HEK293 (cell line): ENCODE results near the gene GLCE.
A peak's percentile ranks its signal among the peaks of the same experiment; 100 is the strongest.

Experiments used
- CTCF ChIA-PET: fragments of 350-600 bp; formaldehyde crosslinking; extraction: SDS; loops from one replicate; lab custom pipeline; 2021; ENCODE audit warnings: antibody characterized with exemption; lab: Yijun Ruan, JAX
- POLR2A ChIA-PET: fragments of 300-600 bp; formaldehyde crosslinking; extraction: SDS; loops from one replicate; lab custom pipeline; 2020; ENCODE audit warnings: antibody characterized with exemption, inconsistent platforms; lab: Yijun Ruan, JAX
- H3K27ac ChIP-seq: fragments of 200-500 bp; sonication (Bioruptor generic); 2 replicates; pipeline ENCODE4 v1.5.1; 2014; ENCODE audit warnings: low read depth, low read length, control low read depth, inconsistent platforms; ENCODE audit errors: extremely low read depth
- H3K36me3 ChIP-seq, 2 experiments: fragments of 200-500 bp in 1 of 2; sonication (Bioruptor generic) in 1 of 2; 1 replicate in 1 of 2; 2 replicates in 1 of 2; pipeline ENCODE4 v1.5.1; 2014 to 2017; ENCODE audit warnings: inconsistent platforms in 2 of 2, low read length in 2 of 2; ENCODE audit not compliant: control insufficient read depth in 2 of 2, insufficient read depth in 1 of 2
- H3K4me1 ChIP-seq: fragments of 200-500 bp; sonication (Bioruptor generic); 2 replicates; pipeline ENCODE4 v1.5.1; 2014; ENCODE audit warnings: mild to moderate bottlenecking, low read length, inconsistent platforms; ENCODE audit not compliant: control insufficient read depth, insufficient read depth
- H3K4me3 ChIP-seq: 2 replicates; pipeline ENCODE4 v1.5.1; 2011; ENCODE audit warnings: low read depth, mild to moderate bottlenecking, control low read depth, low read length, moderate library complexity
- H3K9me3 ChIP-seq: fragments of 200-500 bp; sonication (Bioruptor generic); 2 replicates; pipeline ENCODE4 v1.5.1; 2014; ENCODE audit warnings: low read depth, low read length, inconsistent platforms; ENCODE audit not compliant: control insufficient read depth, insufficient read depth
- EGR2 ChIP-seq: fragments of 450-650 bp; formaldehyde crosslinking; IDR thresholded peaks from 2 replicates; pipeline ENCODE4 v1.5.1; 2016; ENCODE audit warnings: low read depth, missing biosample characterization, missing genetic modification characterization
- ELK4 ChIP-seq: IDR thresholded peaks from 2 replicates; pipeline ENCODE4 v1.6.1; 2011; ENCODE audit warnings: mild to moderate bottlenecking, low read depth, low read length, borderline replicate concordance
- GLIS1 ChIP-seq: fragments of 450-650 bp; formaldehyde crosslinking; IDR thresholded peaks from 2 replicates; pipeline ENCODE4 v1.5.1; 2016; ENCODE audit warnings: missing biosample characterization, missing genetic modification characterization
- GLIS2 ChIP-seq: fragments of 450-650 bp; formaldehyde crosslinking; IDR thresholded peaks from 2 replicates; pipeline ENCODE4 v1.5.1; 2016; ENCODE audit warnings: missing biosample characterization, missing genetic modification characterization
- HOXD13 ChIP-seq: sonication (generic); formaldehyde crosslinking; IDR thresholded peaks from 2 replicates; pipeline ENCODE4 v1.8.0; 2022; ENCODE audit warnings: missing genetic modification reagents, borderline replicate concordance
- KLF1 ChIP-seq: fragments of 450-650 bp; formaldehyde crosslinking; IDR thresholded peaks from 2 replicates; pipeline ENCODE4 v1.5.1; 2016; ENCODE audit warnings: missing biosample characterization, missing genetic modification characterization
- KLF9 ChIP-seq: fragments of 450-650 bp; formaldehyde crosslinking; IDR thresholded peaks from 2 replicates; pipeline ENCODE4 v1.5.1; 2016; ENCODE audit warnings: missing biosample characterization, missing genetic modification characterization, low read depth
- SALL2 ChIP-seq: fragments of 450-650 bp; formaldehyde crosslinking; IDR thresholded peaks from 2 replicates; pipeline ENCODE4 v1.5.0; 2017; ENCODE audit warnings: missing biosample characterization, mild to moderate bottlenecking, missing genetic modification characterization, borderline replicate concordance
- SP3 ChIP-seq: fragments of 450-650 bp; formaldehyde crosslinking; IDR thresholded peaks from 2 replicates; pipeline ENCODE4 v1.5.1; 2016; ENCODE audit warnings: missing biosample characterization, missing genetic modification characterization
- TRIM28 ChIP-seq: IDR thresholded peaks from 2 replicates; pipeline ENCODE4 v1.6.1; 2011; ENCODE audit warnings: low read length, control low read depth, borderline replicate concordance
- ZBTB17 ChIP-seq: fragments of 450-650 bp; formaldehyde crosslinking; IDR thresholded peaks from 2 replicates; pipeline ENCODE4 v1.5.1; 2016; ENCODE audit warnings: missing biosample characterization, missing genetic modification characterization
- ZBTB20 ChIP-seq: fragments of 450-650 bp; formaldehyde crosslinking; IDR thresholded peaks from 2 replicates; pipeline ENCODE4 v1.5.1; 2016; ENCODE audit warnings: missing biosample characterization, missing genetic modification characterization
- ZBTB21 ChIP-seq: fragments of 450-650 bp; formaldehyde crosslinking; IDR thresholded peaks from 2 replicates; pipeline ENCODE4 v1.5.1; 2017; ENCODE audit warnings: missing biosample characterization, missing genetic modification characterization
- ZBTB7A ChIP-seq: fragments of 450-650 bp; formaldehyde crosslinking; IDR thresholded peaks from 2 replicates; pipeline ENCODE4 v1.5.1; 2016; ENCODE audit warnings: low read depth, missing biosample characterization, missing genetic modification characterization
- ZEB2 ChIP-seq: fragments of 450-650 bp; formaldehyde crosslinking; IDR thresholded peaks from 2 replicates; pipeline ENCODE4 v1.5.1; 2016; ENCODE audit warnings: missing biosample characterization, missing genetic modification characterization
- ZFHX2 ChIP-seq: fragments of 450-650 bp; formaldehyde crosslinking; conservative IDR thresholded peaks from 2 replicates; pipeline ENCODE4 v1.5.1; 2016; ENCODE audit warnings: missing biosample characterization, missing genetic modification characterization
- ZNF174 ChIP-seq: fragments of 450-650 bp; formaldehyde crosslinking; IDR thresholded peaks from 2 replicates; pipeline ENCODE4 v1.5.0; 2017; ENCODE audit warnings: missing biosample characterization, mild to moderate bottlenecking, missing genetic modification characterization
- ZNF24 ChIP-seq: fragments of 450-650 bp; formaldehyde crosslinking; IDR thresholded peaks from 2 replicates; pipeline ENCODE4 v1.5.1; 2016; ENCODE audit warnings: missing biosample characterization, missing genetic modification characterization
- ZNF416 ChIP-seq: fragments of 450-650 bp; formaldehyde crosslinking; IDR thresholded peaks from 2 replicates; pipeline ENCODE4 v1.5.1; 2016; ENCODE audit warnings: missing biosample characterization, missing genetic modification characterization
- ZNF449 ChIP-seq: fragments of 450-650 bp; formaldehyde crosslinking; IDR thresholded peaks from 2 replicates; pipeline ENCODE4 v1.5.1; 2017; ENCODE audit warnings: missing biosample characterization, mild to moderate bottlenecking, missing genetic modification characterization, moderate library complexity
- ZNF580 ChIP-seq: fragments of 450-650 bp; formaldehyde crosslinking; IDR thresholded peaks from 2 replicates; pipeline ENCODE4 v1.5.1; 2016; ENCODE audit warnings: missing biosample characterization, missing genetic modification characterization
- ZNF610 ChIP-seq: fragments of 450-650 bp; formaldehyde crosslinking; IDR thresholded peaks from 2 replicates; pipeline ENCODE4 v1.5.1; 2016; ENCODE audit warnings: missing biosample characterization, missing genetic modification characterization, borderline replicate concordance
- ZNF660 ChIP-seq: fragments of 450-650 bp; IDR thresholded peaks from 2 replicates; pipeline ENCODE4 v1.5.1; 2018; ENCODE audit warnings: missing biosample characterization, mild to moderate bottlenecking, missing genetic modification characterization
- ZNF670 ChIP-seq: fragments of 450-650 bp; formaldehyde crosslinking; IDR thresholded peaks from 2 replicates; pipeline ENCODE4 v1.5.1; 2016; ENCODE audit warnings: missing biosample characterization, missing genetic modification characterization, low read depth
- ZNF76 ChIP-seq: fragments of 450-650 bp; formaldehyde crosslinking; IDR thresholded peaks from 2 replicates; pipeline ENCODE4; 2016; ENCODE audit warnings: low read depth, missing biosample characterization, missing genetic modification characterization, borderline replicate concordance
- TF ChIP-seq, protein P1 (sequence below): fragments of 450-650 bp; formaldehyde crosslinking; IDR thresholded peaks from 2 replicates; pipeline ENCODE4 v1.5.1; 2016; ENCODE audit warnings: missing biosample characterization, missing genetic modification characterization
- TF ChIP-seq, protein P2 (sequence below): fragments of 450-650 bp; formaldehyde crosslinking; optimal IDR thresholded peaks from 2 replicates; pipeline ENCODE3; 2016; ENCODE audit warnings: missing biosample characterization, mild to moderate bottlenecking, missing genetic modification characterization
- TF ChIP-seq, protein P3 (sequence below): fragments of 450-650 bp; formaldehyde crosslinking; IDR thresholded peaks from 2 replicates; pipeline ENCODE4 v1.5.1; 2016; ENCODE audit warnings: missing biosample characterization, missing genetic modification characterization

The GLCE gene

DNA sequence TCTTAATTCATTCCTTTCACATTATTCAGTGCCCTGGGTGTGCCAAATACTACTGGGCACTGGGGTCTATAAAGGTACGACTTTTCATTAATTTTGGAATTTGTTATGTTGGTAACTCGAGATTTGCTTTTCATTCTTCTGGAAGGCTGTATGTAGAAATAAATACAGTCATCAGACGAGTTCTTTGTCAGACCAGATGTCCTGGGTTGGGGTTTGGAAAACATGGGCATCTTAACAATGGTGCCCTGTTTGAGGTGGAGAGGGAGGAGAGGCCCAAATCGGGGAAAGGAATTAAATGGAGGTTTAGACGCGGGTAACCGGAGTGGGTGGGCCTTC is 662 bp upstream of the GLCE start (continued):
- TF ChIP-seq ZNF449 (tag by site-specific recombination) = 0 out of 2 replicates have a peak, but pooled peaks have one; percentile 20
- no peak for TF ChIP-seq ZNF76 (tag by site-specific recombination)
- TF ChIP-seq ZNF580 (tag by site-specific recombination) = 0 out of 2 replicates have a peak, but pooled peaks have one; percentile 75
- no peak for TF ChIP-seq ZBTB7A (tag by site-specific recombination)
- TF ChIP-seq GLIS1 = no peak
- TF ChIP-seq, protein P1, sequence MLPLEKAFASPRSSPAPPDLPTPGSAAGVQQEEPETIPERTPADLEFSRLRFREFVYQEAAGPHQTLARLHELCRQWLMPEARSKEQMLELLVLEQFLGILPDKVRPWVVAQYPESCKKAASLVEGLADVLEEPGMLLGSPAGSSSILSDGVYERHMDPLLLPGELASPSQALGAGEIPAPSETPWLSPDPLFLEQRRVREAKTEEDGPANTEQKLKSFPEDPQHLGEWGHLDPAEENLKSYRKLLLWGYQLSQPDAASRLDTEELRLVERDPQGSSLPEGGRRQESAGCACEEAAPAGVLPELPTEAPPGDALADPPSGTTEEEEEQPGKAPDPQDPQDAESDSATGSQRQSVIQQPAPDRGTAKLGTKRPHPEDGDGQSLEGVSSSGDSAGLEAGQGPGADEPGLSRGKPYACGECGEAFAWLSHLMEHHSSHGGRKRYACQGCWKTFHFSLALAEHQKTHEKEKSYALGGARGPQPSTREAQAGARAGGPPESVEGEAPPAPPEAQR (tag by site-specific recombination) = no peak
- TF ChIP-seq SP3 (tag by site-specific recombination) = no peak
- TF ChIP-seq ZBTB20 = peak; percentile 63
- no peak for TF ChIP-seq ZNF416 (tag by site-specific recombination)
- TF ChIP-seq ZNF610 (tag by site-specific recombination) = peak; percentile 16; the same call in 1 of the 2 replicates
- TF ChIP-seq, protein P2, sequence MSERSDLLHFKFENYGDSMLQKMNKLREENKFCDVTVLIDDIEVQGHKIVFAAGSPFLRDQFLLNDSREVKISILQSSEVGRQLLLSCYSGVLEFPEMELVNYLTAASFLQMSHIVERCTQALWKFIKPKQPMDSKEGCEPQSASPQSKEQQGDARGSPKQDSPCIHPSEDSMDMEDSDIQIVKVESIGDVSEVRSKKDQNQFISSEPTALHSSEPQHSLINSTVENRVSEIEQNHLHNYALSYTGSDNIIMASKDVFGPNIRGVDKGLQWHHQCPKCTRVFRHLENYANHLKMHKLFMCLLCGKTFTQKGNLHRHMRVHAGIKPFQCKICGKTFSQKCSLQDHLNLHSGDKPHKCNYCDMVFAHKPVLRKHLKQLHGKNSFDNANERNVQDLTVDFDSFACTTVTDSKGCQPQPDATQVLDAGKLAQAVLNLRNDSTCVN (tag by site-specific recombination) = no peak
- TF ChIP-seq, all 188 proteins: peak for 11

DNA sequence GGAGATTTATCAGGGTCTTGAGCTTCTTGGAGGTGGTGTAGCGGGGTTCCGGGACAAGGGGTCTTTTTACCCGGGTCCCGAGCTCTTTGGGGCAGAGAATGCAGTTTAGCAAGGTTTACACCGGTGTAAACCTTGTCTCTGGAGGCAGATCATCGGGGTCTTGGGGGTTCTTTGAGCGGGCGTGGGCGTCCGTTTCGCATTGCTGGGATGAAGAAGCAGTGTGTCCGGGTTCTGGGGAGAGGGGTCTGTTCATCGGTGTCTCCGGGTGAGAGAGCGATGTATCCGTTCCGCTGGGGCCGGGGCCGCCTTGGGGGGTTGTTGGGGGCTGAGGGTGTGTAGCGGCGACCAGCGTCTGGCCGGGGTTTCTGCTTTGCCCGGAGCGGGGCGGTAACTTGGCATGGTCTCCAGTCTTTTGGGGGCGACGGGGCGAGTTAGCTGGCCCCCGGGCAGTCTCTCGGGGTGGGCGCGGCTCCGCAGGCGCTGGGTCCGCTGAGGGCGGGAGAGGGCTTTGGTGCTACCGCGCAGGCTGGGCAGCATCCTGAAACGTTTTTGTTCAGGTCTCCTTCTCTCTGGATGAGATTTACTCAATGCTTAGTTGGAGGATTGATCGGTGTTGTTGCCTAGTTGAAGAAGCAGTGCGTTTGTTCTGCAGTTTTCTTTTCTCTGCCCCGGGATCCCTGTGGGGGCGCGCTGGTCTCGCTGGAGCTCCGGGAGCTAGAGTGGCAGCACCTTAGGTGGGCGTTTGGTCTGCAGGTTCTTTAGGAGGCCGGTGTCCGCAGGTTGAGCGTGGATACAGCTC is 843 bp downstream of the GLCE start:
- Histone ChIP-seq H3K4me1 (peaks cover 33% of the 10 kb centered on the region), H3K4me3 (peak overlapping the region; percentile 94), H3K36me3 (no peaks in the 10 kb centered on the region), H3K27ac (peak overlapping the region; percentile 94), H3K9me3 (no peaks in the 10 kb centered on the region)
- POLR2A ChIA-PET = interaction anchor here (0.6 to 2.5 kb wide), 20 partner anchors 10 to 1231 kb away, joined by 3 to 29 read pairs (median 4); partner anchors contain the start of gene RPLP1
- CTCF ChIA-PET = interaction anchor here (0.6 to 2.1 kb wide), 16 partner anchors 11 to 285 kb away, joined by 3 to 8 read pairs (median 4); no protein-coding TSS in a partner anchor
- TF ChIP-seq ZNF24 (tag by site-specific recombination) (no peak), KLF1 (tag by site-specific recombination) (peak; percentile 44; the same call in 1 of the 2 replicates), ELK4 (no peak), ZNF660 (tag by site-specific recombination) (peak; percentile 15; the same call in 1 of the 2 replicates), ZNF670 (no peak), ZEB2 (tag by site-specific recombination) (0 out of 2 replicates have a peak, but pooled peaks have one; percentile 51), TRIM28 (no peak), KLF9 (tag by site-specific recombination) (peak; percentile 69; the same call in 1 of the 2 replicates), SALL2 (no peak), ZBTB21 (tag by site-specific recombination) (no peak), ZFHX2 (tag by site-specific recombination) (peak; percentile 76), ZNF174 (tag by site-specific recombination) (no peak), ZBTB17 (tag by site-specific recombination) (peak; percentile 97; the same call in 1 of the 2 replicates), GLIS2 (tag by site-specific recombination) (peak; percentile 87), HOXD13 (CRISPR knock-in tag) (no peak), EGR2 (tag by site-specific recombination) (peak; percentile 51; the same call in 1 of the 2 replicates)
- TF ChIP-seq, protein P3, sequence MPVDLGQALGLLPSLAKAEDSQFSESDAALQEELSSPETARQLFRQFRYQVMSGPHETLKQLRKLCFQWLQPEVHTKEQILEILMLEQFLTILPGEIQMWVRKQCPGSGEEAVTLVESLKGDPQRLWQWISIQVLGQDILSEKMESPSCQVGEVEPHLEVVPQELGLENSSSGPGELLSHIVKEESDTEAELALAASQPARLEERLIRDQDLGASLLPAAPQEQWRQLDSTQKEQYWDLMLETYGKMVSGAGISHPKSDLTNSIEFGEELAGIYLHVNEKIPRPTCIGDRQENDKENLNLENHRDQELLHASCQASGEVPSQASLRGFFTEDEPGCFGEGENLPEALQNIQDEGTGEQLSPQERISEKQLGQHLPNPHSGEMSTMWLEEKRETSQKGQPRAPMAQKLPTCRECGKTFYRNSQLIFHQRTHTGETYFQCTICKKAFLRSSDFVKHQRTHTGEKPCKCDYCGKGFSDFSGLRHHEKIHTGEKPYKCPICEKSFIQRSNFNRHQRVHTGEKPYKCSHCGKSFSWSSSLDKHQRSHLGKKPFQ = no peak
